ENCODE measurements around the gene FOXQ1. TPM values are rescaled to one million over a fixed set of nuclear protein-coding genes. Genes with fewer than 3 reads are reported as not detected.
"Not testable (repeated sequence)": the region's sequence is repeated elsewhere in the genome, so short reads cannot be mapped to it uniquely, and the experiment has no call there.

The FOXQ1 gene
- polyA plus RNA-seq, 3 donors from 2014 or later: not detected

DNA sequence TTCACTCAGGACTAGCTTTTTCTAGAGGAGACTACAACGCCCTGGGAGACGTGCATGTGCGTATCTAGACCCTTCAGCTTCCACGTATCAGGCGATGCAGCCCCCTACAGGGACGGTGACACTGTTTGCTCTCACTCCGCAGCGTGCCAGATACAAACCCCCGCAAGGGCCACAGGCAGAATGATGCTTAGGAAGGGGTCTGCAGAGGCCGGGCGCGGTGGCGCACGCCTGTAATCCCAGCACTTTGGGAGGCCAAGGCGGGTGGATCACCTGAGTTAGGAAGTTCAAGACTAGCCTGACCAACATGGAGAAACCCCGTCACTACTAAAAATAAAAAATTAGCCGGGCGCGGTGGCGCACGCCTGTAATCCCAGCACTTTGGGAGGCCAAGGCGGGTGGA lies 6.7 kb downstream of the FOXQ1 start:
- not testable (repeated sequence) for H3K9me3 Mint-ChIP-seq

DNA sequence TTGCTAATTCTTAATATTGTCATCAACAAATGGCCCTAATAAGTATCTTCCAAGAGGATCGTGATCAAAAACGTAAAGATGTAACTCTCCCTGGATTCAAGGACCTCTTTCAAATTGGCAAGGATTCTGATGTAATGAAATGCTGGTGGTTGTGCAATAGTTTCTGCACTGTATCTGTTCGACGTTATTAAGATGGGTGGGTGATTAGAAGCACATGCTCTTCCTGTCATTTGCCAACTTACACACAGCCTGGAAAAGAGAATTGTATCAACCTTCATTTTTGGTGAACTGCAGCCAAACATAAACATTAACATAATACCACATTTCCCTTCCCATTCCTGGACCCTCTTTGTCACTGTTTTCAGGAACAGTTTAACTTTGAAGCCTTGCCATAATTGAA lies 9.8 kb downstream of the FOXQ1 start:
- Mint-ChIP-seq H3K4me1 (peaks cover 0 to 3% of the 10 kb centered on the region in 2 donors), H3K36me3 (no peaks in the 10 kb centered on the region), H3K9me3 (peaks cover 0 to 5% (median 0%) of the 10 kb centered on the region in 6 donors), H3K4me3 (no peak overlapping the region), H3K27ac (no peak overlapping the region), H3K27me3 (ENCODE audit: low read depth in 3 of 3) (peaks cover 2 to 24% (median 4%) of the 10 kb centered on the region in 3 donors)
- no peak for DNase-seq

More for the DNA sequence above, 6.7 kb downstream of the FOXQ1 start:
- H3K4me1 Mint-ChIP-seq: peaks cover 14 to 18% of the 10 kb centered on the region in 2 donors
- DNase-seq, H3K36me3 Mint-ChIP-seq, H3K27ac Mint-ChIP-seq: not testable (repeated sequence)
- H3K27me3 Mint-ChIP-seq (ENCODE audit: low read depth in 3 of 3): peaks cover 7 to 31% (median 9%) of the 10 kb centered on the region in 3 donors
- H3K4me3 Mint-ChIP-seq: peak overlapping the region in 2 of 5 donors; percentile 5 to 46

GRCh38 chr6:1322156-1322555 lies 10.3 kb downstream of the FOXQ1 start:
- Mint-ChIP-seq H3K27me3 (ENCODE audit: low read depth in 3 of 3) (peaks cover 2 to 24% (median 4%) of the 10 kb centered on the region in 3 donors), H3K9me3 (peaks cover 0 to 5% (median 0%) of the 10 kb centered on the region in 6 donors), H3K4me1 (peaks cover 0 to 3% of the 10 kb centered on the region in 2 donors), H3K4me3 (no peak overlapping the region), H3K27ac (no peak overlapping the region), H3K36me3 (no peaks in the 10 kb centered on the region)
- no peak for DNase-seq

DNA sequence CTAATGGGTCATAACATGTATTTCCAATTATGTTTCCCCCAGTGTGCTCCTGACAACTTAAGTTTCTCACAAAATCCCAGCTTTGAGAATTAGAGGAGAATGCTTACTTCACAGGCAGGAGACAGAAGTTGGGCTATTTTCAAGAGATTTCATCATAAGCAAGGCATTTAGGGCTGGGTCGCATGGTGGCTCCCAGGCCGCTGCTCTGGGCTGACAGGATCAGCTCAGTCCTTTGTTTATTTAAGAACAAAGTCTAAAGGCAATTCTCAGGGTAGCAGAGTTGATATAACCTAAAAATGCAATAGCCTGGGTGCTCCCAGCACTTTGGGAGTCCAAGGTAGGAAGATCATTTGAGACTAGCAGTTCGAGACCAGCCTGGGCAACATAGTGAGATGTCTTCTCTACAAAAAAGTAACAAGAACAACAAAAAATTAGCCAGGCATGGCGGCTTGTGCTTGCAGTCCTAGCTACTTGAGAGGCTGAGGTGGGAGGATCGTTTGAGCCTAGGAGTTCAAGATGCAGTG lies 10.9 kb downstream of the FOXQ1 start:
- no peak overlapping the region for H3K27ac Mint-ChIP-seq
- H3K36me3 Mint-ChIP-seq: no peaks in the 10 kb centered on the region
- H3K4me1 Mint-ChIP-seq: peaks cover 0 to 3% of the 10 kb centered on the region in 2 donors
- peaks cover 2 to 24% (median 4%) of the 10 kb centered on the region in 3 donors for H3K27me3 Mint-ChIP-seq (ENCODE audit: low read depth in 3 of 3)
- peaks cover 0 to 5% (median 0%) of the 10 kb centered on the region in 6 donors for H3K9me3 Mint-ChIP-seq
- no peak for DNase-seq
- no peak overlapping the region for H3K4me3 Mint-ChIP-seq

DNA sequence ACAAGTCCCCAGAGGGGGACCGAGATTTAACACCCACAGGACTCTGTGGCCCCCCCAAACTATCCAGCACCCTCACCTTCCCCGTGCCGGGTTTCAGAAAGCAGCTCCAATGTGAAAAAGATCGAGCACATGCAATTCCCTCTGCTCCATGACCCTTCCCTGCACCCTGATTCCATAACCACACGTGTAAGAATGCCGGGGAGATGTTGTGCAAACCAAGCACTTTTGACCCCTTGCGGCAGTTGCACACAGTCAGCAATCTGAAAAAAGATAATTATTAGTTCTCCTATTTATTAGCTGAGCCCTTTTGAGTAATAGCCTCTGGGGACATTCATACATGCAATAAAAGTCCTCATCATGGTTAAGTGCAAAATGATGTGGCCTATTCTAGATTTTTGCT lies 13.0 kb downstream of the FOXQ1 start:
- H3K9me3 Mint-ChIP-seq: no peaks in the 10 kb centered on the region
- no peak overlapping the region for H3K27ac Mint-ChIP-seq
- no peak overlapping the region for H3K4me3 Mint-ChIP-seq
- H3K27me3 Mint-ChIP-seq (ENCODE audit: low read depth in 3 of 3): peaks cover 2 to 22% (median 4%) of the 10 kb centered on the region in 3 donors
- H3K4me1 Mint-ChIP-seq: no peaks in the 10 kb centered on the region
- H3K36me3 Mint-ChIP-seq: no peaks in the 10 kb centered on the region
- DNase-seq: no peak

DNA sequence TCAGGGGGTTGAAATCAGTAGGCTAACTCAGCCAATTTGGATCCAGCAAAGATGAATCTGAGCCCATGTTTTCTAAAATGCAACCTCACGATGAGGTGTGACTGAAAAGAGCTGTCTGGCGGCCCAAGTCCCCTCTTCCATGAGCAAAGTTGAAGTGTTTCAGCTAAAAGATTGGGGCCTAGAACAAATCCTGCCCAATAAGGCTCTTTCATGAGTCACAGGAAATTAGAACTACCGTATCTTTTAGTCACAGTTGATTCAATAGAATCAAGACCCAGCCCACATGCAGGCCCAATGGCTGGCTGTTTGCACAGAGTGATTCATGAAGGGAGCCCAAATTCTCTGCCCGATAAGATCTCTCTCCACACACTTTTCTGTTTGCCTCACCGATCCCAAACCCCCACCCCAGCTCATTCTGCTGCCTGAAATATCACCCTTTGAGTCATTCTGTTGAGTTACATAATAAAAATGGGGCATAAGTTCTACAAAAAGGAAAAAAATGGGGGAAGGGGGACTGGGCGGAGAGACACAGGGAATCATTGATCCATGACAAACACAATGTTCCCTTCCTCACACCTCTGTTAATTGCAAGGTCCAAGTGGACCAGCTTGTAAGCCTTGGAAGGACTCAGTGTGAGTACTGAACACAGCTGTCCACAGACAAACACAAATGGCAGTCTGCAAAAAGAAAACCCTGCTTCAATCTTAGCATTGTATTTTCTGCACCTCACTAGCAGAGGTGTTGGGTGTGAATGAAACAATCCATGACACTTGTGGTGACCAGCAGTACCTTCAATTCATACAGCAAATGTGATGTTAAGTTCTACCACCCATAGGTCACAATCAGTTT lies 13.8 kb downstream of the FOXQ1 start:
- H3K27me3 Mint-ChIP-seq (ENCODE audit: low read depth in 3 of 3): peaks cover 2 to 27% (median 4%) of the 10 kb centered on the region in 3 donors
- H3K27ac Mint-ChIP-seq: no peak overlapping the region
- no peak for DNase-seq
- peaks cover 0 to 6% (median 3%) of the 10 kb centered on the region in 6 donors for H3K9me3 Mint-ChIP-seq
- no peaks in the 10 kb centered on the region for H3K4me1 Mint-ChIP-seq
- H3K36me3 Mint-ChIP-seq: peaks cover 0 to 4% (median 0%) of the 10 kb centered on the region in 3 donors
- H3K4me3 Mint-ChIP-seq: no peak overlapping the region

DNA sequence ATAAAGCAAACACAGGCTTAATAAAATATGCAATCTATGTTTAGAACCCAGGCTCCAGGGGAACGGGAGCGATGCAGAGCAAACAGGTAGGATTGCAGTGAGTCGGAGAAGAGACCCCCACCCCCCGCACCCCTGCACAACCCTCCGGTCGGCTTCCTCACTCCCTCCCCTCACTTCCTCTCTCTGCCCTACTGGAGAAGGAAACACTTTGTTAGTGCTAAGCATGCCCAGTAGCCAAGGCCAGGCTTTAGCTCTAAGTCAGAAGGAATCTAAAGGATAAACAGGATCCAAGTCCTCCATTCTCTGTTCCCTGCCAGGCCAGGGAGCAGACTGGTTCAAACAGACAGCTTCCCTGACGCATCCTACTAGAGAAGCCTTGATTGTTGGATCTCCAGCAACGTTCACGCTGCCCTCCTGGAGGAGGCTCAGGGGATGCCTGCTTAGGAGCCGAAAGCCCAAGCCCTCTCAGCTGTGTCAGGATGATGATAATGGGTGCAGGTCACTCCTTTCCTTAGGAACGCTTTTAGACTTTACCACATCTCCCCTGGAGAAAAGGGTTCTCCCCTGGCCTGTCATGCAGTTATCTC lies 14.7 kb downstream of the FOXQ1 start:
- no peak for DNase-seq
- H3K36me3 Mint-ChIP-seq: peaks cover 0 to 4% (median 0%) of the 10 kb centered on the region in 3 donors
- H3K4me1 Mint-ChIP-seq: no peaks in the 10 kb centered on the region
- no peak overlapping the region for H3K27ac Mint-ChIP-seq
- H3K27me3 Mint-ChIP-seq (ENCODE audit: low read depth in 3 of 3): peaks cover 2 to 27% (median 4%) of the 10 kb centered on the region in 3 donors
- peaks cover 0 to 13% (median 4%) of the 10 kb centered on the region in 6 donors for H3K9me3 Mint-ChIP-seq
- H3K4me3 Mint-ChIP-seq: no peak overlapping the region

DNA sequence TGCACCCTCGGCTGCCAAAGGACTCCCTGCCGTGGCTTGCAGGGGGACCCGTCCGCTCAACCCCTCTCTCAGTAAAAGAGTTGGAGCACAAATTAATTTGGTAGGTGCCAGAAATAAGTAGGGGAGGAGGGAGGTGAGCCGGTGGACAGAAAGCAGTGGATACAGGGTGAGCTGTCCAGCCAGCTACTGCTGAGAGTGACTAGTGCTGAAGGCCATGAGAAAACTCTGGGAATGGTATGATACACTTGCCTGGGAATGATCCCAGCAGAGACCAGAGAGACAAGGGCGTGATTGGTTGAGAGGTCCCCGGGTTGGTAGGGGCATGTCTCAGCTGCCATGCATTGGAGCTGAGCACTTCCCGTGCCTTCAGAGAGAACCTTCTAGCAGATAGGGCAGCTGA lies 15.7 kb downstream of the FOXQ1 start:
- no peak overlapping the region for H3K27ac Mint-ChIP-seq
- peaks cover 0 to 4% (median 0%) of the 10 kb centered on the region in 3 donors for H3K36me3 Mint-ChIP-seq
- H3K4me3 Mint-ChIP-seq: no peak overlapping the region
- peaks cover 2 to 25% (median 4%) of the 10 kb centered on the region in 3 donors for H3K27me3 Mint-ChIP-seq (ENCODE audit: low read depth in 3 of 3)
- DNase-seq: no peak
- no peaks in the 10 kb centered on the region for H3K4me1 Mint-ChIP-seq
- H3K9me3 Mint-ChIP-seq: peaks cover 0 to 13% (median 5%) of the 10 kb centered on the region in 6 donors

DNA sequence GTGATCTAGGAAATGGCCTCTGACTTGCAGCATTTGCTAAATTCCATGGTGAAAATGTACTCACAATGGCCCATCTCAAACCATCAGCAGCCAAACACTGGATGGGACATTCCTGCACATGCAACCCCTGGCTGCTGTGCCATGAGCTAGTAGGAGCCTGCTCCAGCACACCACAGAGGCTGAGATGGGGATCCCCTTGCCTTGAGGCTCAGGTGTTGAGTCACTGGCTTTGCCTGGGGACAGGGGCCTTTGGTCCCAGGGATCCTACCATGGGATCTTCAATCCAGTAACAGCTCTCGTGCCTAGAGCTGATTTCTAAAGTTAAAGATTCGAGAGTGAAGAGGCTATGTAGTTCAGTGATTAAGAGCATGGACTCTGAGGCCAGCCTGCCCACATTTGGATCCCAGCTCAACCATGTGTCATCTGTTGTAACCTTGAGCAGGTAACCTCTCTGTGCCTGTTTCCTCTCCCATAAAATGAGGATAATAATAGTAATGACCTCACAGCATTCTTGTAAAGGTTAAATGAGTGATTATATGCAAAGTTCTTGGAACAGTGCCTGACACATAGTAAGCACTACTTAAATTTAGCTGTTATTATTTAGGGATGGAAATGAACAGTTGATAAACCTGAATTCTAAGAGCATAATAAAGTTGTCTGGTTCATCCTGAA lies 16.4 kb downstream of the FOXQ1 start:
- no peak for DNase-seq
- no peaks in the 10 kb centered on the region for H3K4me1 Mint-ChIP-seq
- peaks cover 0 to 13% (median 5%) of the 10 kb centered on the region in 6 donors for H3K9me3 Mint-ChIP-seq
- H3K4me3 Mint-ChIP-seq: no peak overlapping the region
- peaks cover 2 to 25% (median 4%) of the 10 kb centered on the region in 3 donors for H3K27me3 Mint-ChIP-seq (ENCODE audit: low read depth in 3 of 3)
- no peak overlapping the region for H3K27ac Mint-ChIP-seq
- peaks cover 0 to 4% (median 0%) of the 10 kb centered on the region in 3 donors for H3K36me3 Mint-ChIP-seq

GRCh38 chr6:1329708-1330107 lies 17.8 kb downstream of the FOXQ1 start:
- Mint-ChIP-seq H3K9me3 (peaks cover 0 to 13% (median 5%) of the 10 kb centered on the region in 6 donors), H3K27me3 (ENCODE audit: low read depth in 3 of 3) (peaks cover 2 to 24% (median 4%) of the 10 kb centered on the region in 3 donors), H3K36me3 (peaks cover 0 to 4% (median 0%) of the 10 kb centered on the region in 3 donors), H3K4me1 (no peaks in the 10 kb centered on the region), H3K27ac (no peak overlapping the region), H3K4me3 (no peak overlapping the region)
- DNase-seq: no peak

DNA sequence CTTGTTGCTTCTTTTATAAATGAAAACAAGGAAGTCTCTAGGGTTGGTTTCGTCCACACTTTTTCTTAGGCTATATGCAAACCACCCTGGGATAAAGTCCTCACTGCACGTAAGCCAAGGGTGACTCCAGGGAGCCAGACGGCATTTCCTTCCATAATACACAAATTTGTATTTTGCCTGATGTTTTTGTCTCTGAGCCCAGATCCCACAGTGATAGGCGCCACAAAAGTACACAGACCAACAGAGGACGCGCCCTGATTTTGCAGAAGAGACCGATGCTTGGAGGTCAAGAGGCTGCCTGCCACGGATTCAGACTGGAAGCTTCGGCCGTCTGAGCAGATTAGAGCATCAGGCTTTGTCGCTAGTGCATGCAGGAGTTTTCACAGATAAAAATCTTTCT lies 22.8 kb downstream of the FOXQ1 start:
- Mint-ChIP-seq H3K4me3 (no peak overlapping the region), H3K4me1 (no peaks in the 10 kb centered on the region), H3K27ac (no peak overlapping the region), H3K27me3 (ENCODE audit: low read depth in 3 of 3) (peaks cover 3 to 16% (median 4%) of the 10 kb centered on the region in 3 donors), H3K36me3 (peaks cover 0 to 4% (median 0%) of the 10 kb centered on the region in 3 donors), H3K9me3 (peaks cover 0 to 13% (median 5%) of the 10 kb centered on the region in 6 donors)
- DNase-seq: no peak

DNA sequence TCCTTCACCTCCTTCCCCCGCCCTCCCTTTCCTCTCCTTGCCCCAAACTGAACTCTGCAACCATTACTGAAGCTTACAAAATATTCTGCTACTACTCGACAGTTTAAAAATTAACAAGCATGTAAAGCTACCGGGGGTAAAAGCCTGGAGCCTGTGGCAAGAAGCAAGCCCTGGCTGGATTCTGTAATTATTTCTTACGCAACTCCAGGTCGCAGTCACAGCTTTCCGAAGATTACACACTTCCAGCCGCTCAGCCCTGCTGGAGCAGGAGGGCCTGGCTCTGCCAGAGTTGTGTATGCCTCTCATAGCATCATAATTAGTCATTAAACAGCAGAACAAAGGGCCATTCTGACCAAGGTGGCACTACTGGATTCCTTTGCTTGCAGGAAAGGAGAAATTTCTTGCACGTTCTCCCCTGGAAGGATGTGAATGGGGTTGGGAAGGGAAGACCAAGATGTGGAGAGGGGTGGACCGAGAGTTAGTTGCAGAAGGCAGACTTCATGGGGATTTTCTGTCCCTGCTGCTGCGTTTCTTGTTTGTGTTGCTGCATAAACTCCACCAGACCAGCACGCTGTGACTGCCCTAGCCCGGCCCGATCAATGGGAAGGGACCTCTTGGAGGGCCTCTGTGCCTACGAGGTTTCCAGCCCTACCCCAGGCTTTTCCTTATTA lies 23.6 kb downstream of the FOXQ1 start:
- no peak overlapping the region for H3K27ac Mint-ChIP-seq
- H3K36me3 Mint-ChIP-seq: peaks cover 0 to under 1% (median 0%) of the 10 kb centered on the region in 3 donors
- no peak for DNase-seq
- peaks cover 3 to 11% (median 4%) of the 10 kb centered on the region in 3 donors for H3K27me3 Mint-ChIP-seq (ENCODE audit: low read depth in 3 of 3)
- no peak overlapping the region for H3K4me3 Mint-ChIP-seq
- H3K4me1 Mint-ChIP-seq: no peaks in the 10 kb centered on the region
- H3K9me3 Mint-ChIP-seq: peaks cover 0 to 8% (median 2%) of the 10 kb centered on the region in 6 donors

DNA sequence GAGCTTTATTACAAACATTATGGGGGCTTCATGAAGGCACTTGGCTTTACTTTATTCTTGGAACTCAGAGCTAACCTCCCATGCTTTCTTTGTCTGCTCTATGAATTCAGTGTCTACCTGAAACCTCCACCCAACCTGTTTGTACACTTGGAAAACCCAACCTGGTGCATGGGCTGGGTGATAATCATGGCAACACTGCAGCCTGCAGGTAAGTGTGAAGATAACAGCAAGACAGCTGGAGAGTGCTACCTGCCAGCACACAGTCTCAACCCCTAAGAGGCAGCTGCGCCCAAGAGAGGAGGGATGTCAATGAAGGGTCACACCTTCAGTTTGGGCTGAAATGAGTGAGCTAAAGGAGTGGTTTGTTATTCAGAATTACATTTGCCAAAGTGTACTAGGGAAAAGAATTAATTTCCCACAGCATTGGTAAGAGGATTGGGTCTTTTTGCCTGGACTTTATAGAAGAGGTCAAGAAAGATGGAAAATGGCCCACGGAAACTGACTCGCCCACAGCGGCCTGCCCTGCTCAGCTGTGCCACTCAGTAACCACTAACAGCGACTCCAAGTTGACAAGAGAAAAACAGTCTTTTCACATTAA lies 24.4 kb downstream of the FOXQ1 start:
- no peak for DNase-seq
- H3K27ac Mint-ChIP-seq: no peak overlapping the region
- H3K4me3 Mint-ChIP-seq: no peak overlapping the region
- H3K9me3 Mint-ChIP-seq: peaks cover 0 to 1% (median 0%) of the 10 kb centered on the region in 6 donors
- H3K27me3 Mint-ChIP-seq (ENCODE audit: low read depth in 3 of 3): peaks cover 3 to 10% (median 4%) of the 10 kb centered on the region in 3 donors
- no peaks in the 10 kb centered on the region for H3K36me3 Mint-ChIP-seq
- no peaks in the 10 kb centered on the region for H3K4me1 Mint-ChIP-seq

Measured in immature natural killer cell (primary cell).